Left cardiac atrium (tissue), 4 donors: ENCODE measurements around the gene KLHL26. TPM values are rescaled to one million over a fixed set of nuclear protein-coding genes. Genes with fewer than 3 reads are reported as not detected.

Experiments used
- ATAC-seq, 2 donors: fragments of 200-7000 bp; cut with Tn5 transposase; one replicate each; pipeline ENCODE4 v1.9.1; 2020; ENCODE audit warnings: mild to moderate bottlenecking in 2 of 2, moderate library complexity in 2 of 2
- DNase-seq: peaks from one replicate; pipeline ENCODE4 v3.0.0-alpha.2; 2020
- intact Hi-C, 2 donors: fragments of 100-400 bp; cut with DNase I; formaldehyde crosslinking; loops; one replicate each; pipeline versions ENCODE4 v1.14.1 to v1.15.1; 2022 to 2023
- total RNA-seq, 2 donors: library from RNA; stranded (reverse); fragmentation: NEBNext Ultra II Directional; extraction: Animal tissue kit (Norgen Biotek cat#: 25700); gene quantifications; one replicate each; pipeline ENCODE4 v1.2.1, GENCODE V29; 2021
- donor health status: DM: no; HTN: yes; CAD: no.
- donor health status: DM: no; HTN: yes; CAD: no; lungs with severe emphysema.
- donor health status: DM: yes; HTN: yes; CAD: no.
- donor health status: Dilated cardiomyopathy.

Gene KLHL26
- total RNA-seq, 2 donors from 2014 or later: 7.8 to 10.2 TPM

GRCh38 chr19:18719541-18719940 is 82.7 kb downstream of the KLHL26 start:
- ATAC-seq (peak; percentile 28 to 29), DNase-seq (no peak)
- intact Hi-C loops: no loop called here

Other genes with a start within 250 kb of the KLHL26 start
- gene LRRC25, start 239.4 kb upstream of the KLHL26 start, total RNA-seq: 1 to 10 TPM; 4.9 to 8.7 TPM
- 10 to 100 TPM; 37.4 to 49.3 TPM for gene SSBP4, start 217.6 kb upstream of the KLHL26 start, total RNA-seq
- 10 to 100 TPM; 29.2 to 44.6 TPM for gene ISYNA1, start 198.9 kb upstream of the KLHL26 start, total RNA-seq
- gene ELL, start 115.0 kb upstream of the KLHL26 start, total RNA-seq: 10 to 100 TPM; 10.8 to 18.7 TPM
- 100 to 1,000 TPM; 169 to 174 TPM for gene FKBP8, start 93.5 kb upstream of the KLHL26 start, total RNA-seq
- 10 to 100 TPM; 53.0 to 53.4 TPM for gene KXD1, start 79.2 kb upstream of the KLHL26 start, total RNA-seq
- gene UBA52, start 65.2 kb upstream of the KLHL26 start, total RNA-seq: 100 to 1,000 TPM; 696 to 720 TPM
- 10 to 100 TPM; 65.3 to 76.0 TPM for gene REX1BD, start 48.2 kb upstream of the KLHL26 start, total RNA-seq
- gene CRLF1, start 30.2 kb upstream of the KLHL26 start, total RNA-seq: 10 to 100 TPM; 26.8 to 66.7 TPM
- 1 to 10 TPM; 1.9 to 3.3 TPM for gene TMEM59L, start 24.2 kb upstream of the KLHL26 start, total RNA-seq
- gene CRTC1, start 46.7 kb downstream of the KLHL26 start, total RNA-seq: 10 to 100 TPM; 10.5 to 11.1 TPM
- gene COMP, start 154.3 kb downstream of the KLHL26 start, total RNA-seq: 1 to 10 TPM; 6.5 to 9.8 TPM
- 10 to 100 TPM; 33.9 to 41.1 TPM for gene UPF1, start 194.9 kb downstream of the KLHL26 start, total RNA-seq